Choroid plexus epithelial cell (primary cell): ENCODE data around the gene CSMD2.

Experiments used
- DNase-seq: peaks from one replicate; pipeline ENCODE4 v3.0.0-alpha.2; 2010; ENCODE audit warnings: low read depth
- H3K4me3 ChIP-seq: 2 replicates; pipeline ENCODE4 v1.5.1; 2011; ENCODE audit warnings: low read depth, mild to moderate bottlenecking, control low read depth, low read length, moderate library complexity
- TF ChIP-seq, protein P1 (sequence below): conservative IDR thresholded peaks from 2 replicates; pipeline ENCODE4 v1.5.1; 2011; ENCODE audit warnings: low read depth, mild to moderate bottlenecking, control low read depth, inconsistent platforms, low read length, moderate library complexity

The CSMD2 gene

DNA sequence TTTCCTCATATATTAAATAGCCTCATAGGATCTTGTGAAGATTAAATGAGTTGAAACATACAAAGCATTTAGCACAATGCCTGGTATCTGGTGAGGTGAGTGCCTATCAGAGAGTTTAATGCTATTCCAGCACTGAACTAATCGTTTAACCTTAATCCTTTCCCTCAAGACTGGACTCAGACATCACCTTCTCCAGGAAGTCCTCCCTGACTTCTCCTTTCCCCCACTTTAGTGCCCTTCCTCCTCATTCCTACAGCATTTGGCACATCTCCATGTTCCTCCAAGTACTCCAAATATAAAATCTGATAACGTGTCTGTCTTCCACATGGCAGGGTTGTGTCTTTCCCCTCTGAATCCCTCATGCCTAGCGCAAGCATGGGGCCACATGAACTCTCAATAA lies 632.8 kb downstream of the CSMD2 start:
- DNase-seq = no peak
- H3K4me3 ChIP-seq = no peak overlapping the region
- TF ChIP-seq, protein P1, sequence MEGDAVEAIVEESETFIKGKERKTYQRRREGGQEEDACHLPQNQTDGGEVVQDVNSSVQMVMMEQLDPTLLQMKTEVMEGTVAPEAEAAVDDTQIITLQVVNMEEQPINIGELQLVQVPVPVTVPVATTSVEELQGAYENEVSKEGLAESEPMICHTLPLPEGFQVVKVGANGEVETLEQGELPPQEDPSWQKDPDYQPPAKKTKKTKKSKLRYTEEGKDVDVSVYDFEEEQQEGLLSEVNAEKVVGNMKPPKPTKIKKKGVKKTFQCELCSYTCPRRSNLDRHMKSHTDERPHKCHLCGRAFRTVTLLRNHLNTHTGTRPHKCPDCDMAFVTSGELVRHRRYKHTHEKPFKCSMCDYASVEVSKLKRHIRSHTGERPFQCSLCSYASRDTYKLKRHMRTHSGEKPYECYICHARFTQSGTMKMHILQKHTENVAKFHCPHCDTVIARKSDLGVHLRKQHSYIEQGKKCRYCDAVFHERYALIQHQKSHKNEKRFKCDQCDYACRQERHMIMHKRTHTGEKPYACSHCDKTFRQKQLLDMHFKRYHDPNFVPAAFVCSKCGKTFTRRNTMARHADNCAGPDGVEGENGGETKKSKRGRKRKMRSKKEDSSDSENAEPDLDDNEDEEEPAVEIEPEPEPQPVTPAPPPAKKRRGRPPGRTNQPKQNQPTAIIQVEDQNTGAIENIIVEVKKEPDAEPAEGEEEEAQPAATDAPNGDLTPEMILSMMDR = no peak

DNA sequence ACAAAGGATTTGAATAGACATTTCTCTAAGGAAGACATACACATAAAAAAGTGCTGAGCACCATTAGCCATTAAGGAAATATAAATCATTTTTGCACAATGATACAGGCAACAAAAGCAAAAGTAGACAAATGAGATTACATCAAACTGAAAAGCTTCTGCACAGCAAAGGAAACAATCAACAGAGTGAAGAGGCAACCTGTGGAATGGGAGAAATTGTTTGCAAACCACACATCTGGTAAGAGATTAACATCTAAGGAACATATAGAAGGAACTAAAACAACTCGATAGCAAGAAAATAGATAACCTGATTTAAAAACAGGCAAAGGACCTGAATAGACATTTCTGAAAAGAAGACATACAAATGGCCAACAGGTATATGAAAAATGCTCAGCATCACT lies 635.1 kb downstream of the CSMD2 start:
- DNase-seq = no peak
- TF ChIP-seq, protein P1 = no peak
- no peak overlapping the region for H3K4me3 ChIP-seq

DNA sequence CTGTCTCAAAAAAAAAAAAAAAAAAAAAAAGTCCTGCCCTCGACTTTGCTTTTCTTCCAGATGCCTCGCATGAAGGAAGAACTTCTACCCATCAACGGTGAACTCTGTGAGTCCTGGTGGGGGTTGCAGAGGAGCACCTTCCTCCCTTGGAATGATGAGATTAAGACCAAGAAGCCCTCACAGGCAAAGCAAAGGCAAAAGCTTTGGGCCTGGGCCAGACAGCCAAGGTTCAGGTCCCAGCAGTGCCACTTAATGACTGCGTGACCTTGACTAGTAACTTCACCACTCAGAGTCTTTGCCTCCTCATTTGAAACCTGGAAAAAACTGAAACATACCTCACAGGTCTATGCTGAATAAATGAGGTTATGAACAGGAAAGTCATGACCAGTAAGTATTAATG lies 637.1 kb downstream of the CSMD2 start:
- DNase-seq = no peak
- TF ChIP-seq, protein P1 = no peak
- H3K4me3 ChIP-seq = no peak overlapping the region

DNA sequence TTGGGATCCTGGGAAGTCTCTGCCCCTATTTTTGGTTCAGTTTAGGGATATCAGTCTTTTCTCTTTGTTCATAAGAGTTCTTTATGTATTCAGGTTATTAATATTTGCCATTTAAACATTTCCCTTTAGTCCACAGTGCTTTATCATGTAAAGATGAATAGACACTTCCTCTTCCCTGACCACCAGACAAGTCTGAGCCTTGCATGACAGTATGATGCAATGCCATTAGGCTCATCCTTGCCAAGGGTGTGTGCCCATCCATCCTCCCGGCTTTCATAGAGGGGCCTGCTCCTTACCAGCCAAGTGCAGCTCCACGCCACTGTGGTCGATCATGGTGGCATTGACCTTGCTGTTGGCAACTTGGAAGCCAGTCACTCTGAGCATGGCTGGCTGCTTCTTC lies 640.4 kb downstream of the CSMD2 start:
- TF ChIP-seq, protein P1 = no peak
- H3K4me3 ChIP-seq = no peak overlapping the region
- no peak for DNase-seq

DNA sequence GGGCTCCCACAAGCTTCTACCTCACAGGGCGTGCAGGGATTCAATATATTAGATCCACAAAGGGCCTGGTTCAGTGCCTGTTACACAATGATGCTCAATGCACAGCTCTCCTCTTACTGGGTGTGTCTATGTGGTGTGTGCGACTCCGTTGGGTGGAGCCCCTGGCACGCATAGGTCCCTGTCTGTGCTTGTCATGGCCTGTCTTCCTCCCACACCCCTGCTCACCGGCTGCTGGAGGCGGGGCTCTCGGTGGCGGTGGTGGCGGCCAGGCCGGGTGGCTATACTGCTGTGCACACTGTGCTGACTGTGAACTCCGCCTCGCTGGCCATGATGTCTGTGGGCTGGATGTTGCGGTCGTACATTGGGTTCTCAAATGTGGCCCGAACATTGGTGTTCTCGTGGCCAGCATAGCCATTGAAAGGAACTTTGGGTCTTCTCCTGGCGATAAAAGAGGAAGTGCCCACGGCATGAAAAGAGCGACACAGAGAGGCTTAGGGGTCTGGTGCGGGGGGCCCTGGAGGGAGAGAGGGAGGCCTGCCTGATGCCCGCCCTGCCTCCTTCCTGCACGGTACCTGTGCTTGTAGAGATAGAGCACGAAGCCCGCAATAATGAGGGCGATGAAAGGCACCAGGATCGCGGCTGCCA lies 645.7 kb downstream of the CSMD2 start:
- TF ChIP-seq, protein P1 = no peak
- DNase-seq = no peak
- no peak overlapping the region for H3K4me3 ChIP-seq

DNA sequence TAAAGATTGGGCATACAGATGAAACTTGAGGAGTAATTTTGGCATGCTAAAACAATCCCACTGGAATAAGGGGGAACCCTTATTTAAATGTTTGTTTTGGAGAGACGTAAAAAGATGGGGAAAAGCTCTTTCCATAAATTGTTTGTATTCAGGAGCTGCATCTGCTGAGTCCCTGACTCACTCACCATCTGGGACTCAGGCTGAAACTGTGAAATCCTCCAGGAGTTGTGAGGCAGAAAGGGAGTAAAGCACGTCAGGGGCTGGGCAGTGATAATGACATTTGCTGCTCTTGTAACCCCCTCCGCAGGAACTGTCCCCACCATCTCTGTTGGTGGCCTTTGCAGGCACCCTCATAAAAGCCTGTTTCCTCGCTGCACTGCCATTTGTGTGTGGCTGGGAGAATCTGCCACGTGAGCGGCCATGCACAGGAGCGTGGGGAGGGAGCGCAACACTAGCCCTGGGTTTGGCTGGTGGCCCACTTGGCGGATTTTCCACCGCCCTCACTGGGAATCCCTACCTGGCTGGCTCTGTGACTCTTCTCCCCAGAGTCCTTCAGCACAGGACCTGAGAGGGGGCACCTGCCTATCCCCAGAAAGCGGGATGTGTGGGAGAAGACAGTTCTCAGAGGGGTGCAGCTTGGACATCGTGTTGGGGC lies 647.3 kb downstream of the CSMD2 start:
- no peak for DNase-seq
- H3K4me3 ChIP-seq = no peak overlapping the region
- TF ChIP-seq, protein P1 = no peak
